Activated T-helper 1 cell treated with anti-CD3 and anti-CD28 coated beads, Interleukin-12 subunit alpha, Interleukin-12 subunit beta, Interleukin-2, Interleukin-4 antibody, amounts not matched to agents 30 ng/mL and 10 ng/mL and 1 ng/mL, durations not matched to agents 14 hours and 24 hours and 36 hours (primary cell): ENCODE data around the gene ADGRE1. TPM values are rescaled to one million over a fixed set of nuclear protein-coding genes. Genes with fewer than 3 reads are reported as not detected.

Source experiments
- DNase-seq: peaks from one replicate; pipeline ENCODE4 v3.0.0; 2021; ENCODE audit warnings: low spot score
- H3K27ac Mint-ChIP-seq: one replicate; pipeline ENCODE4 v1.8.0; 2021; ENCODE audit warnings: mild to moderate bottlenecking, mixed read lengths
- H3K27me3 Mint-ChIP-seq: one replicate; pipeline ENCODE4 v1.8.0; 2022; ENCODE audit warnings: mild to moderate bottlenecking, moderate library complexity, mixed read lengths; ENCODE audit not compliant: insufficient read depth
- H3K36me3 Mint-ChIP-seq: one replicate; pipeline ENCODE4 v1.8.0; 2021; ENCODE audit warnings: low read depth, mixed read lengths
- H3K4me1 Mint-ChIP-seq: one replicate; pipeline ENCODE4 v1.8.0; 2021; ENCODE audit warnings: low read depth, mixed read lengths
- H3K4me3 Mint-ChIP-seq: one replicate; pipeline ENCODE4 v1.8.0; 2021; ENCODE audit warnings: mild to moderate bottlenecking, moderate library complexity, mixed read lengths
- H3K9me3 Mint-ChIP-seq: one replicate; pipeline ENCODE4 v1.8.0; 2021; ENCODE audit warnings: mixed read lengths
- intact Hi-C: fragments of 100-400 bp; cut with micrococcal nuclease; formaldehyde crosslinking; loops from one replicate; pipeline ENCODE4 v1.15.1; 2024
- total RNA-seq: library from RNA; stranded (reverse); gene quantifications from 2 replicates; pipeline ENCODE4 v1.2.3, GENCODE V29; 2022

Gene ADGRE1
- total RNA-seq, 1 donor from 2014 or later = 4.6 TPM

- peaks cover 61% of the 10 kb centered on the region for H3K4me1 Mint-ChIP-seq
- H3K27me3 Mint-ChIP-seq = no peaks in the 10 kb centered on the region
- peak overlapping the region; percentile 91 for H3K27ac Mint-ChIP-seq
- DNase-seq = peak; percentile 38
- H3K9me3 Mint-ChIP-seq = peaks cover 57% of the 10 kb centered on the region
- intact Hi-C loops = loop anchor here (1.0 kb wide), 1 partner anchor 35 kb away; no protein-coding TSS in a partner anchor
- peak overlapping the region; percentile 45 for H3K4me3 Mint-ChIP-seq
- H3K36me3 Mint-ChIP-seq = peaks cover 25% of the 10 kb centered on the region
Measured at GRCh38 chr19:6890938-6891337, 3.6 kb downstream of the ADGRE1 start.

DNA sequence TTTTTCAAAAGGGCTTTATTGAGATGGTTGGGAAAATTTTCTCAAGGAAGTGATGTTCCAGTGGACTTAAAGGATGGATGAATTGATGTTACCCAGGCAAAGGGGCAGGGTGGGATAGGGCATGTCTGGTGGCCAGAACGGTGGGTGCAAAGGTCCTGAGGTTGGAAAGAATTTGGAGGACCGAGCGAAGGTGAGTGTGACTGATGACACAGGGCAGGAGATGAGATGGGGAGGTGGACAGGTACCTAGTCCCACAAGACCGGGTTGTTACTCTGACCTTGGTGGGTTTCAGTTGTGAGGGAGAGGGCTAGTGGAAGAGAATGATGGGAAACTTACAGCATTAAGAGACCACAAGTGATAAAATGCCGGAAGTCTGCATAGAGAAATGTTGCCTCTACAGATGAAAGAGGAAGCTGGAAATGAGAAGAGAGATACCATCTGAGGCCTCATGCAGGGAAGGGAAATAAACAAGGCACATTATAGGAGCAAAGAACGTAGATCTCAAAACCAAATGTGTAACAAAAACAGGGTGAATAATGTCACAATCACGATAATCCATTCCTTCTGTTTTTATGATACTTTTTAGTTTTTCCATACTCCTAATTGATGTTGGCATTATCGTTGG is 4.5 kb downstream of the ADGRE1 start:
- H3K27me3 Mint-ChIP-seq = no peaks in the 10 kb centered on the region
- DNase-seq = no peak
- H3K4me1 Mint-ChIP-seq = peaks cover 55% of the 10 kb centered on the region
- peaks cover 28% of the 10 kb centered on the region for H3K36me3 Mint-ChIP-seq
- peak overlapping the region; percentile 6 for H3K4me3 Mint-ChIP-seq
- H3K27ac Mint-ChIP-seq = peak overlapping the region; percentile 91
- peaks cover 60% of the 10 kb centered on the region for H3K9me3 Mint-ChIP-seq
- intact Hi-C loops = no loop called here

- no peak overlapping the region for H3K27ac Mint-ChIP-seq
- peaks cover 53% of the 10 kb centered on the region for H3K9me3 Mint-ChIP-seq
- H3K27me3 Mint-ChIP-seq = no peaks in the 10 kb centered on the region
- H3K4me1 Mint-ChIP-seq = peaks cover 33% of the 10 kb centered on the region
- no peak for DNase-seq
- intact Hi-C loops = no loop called here
- no peak overlapping the region for H3K4me3 Mint-ChIP-seq
- H3K36me3 Mint-ChIP-seq = peaks cover 31% of the 10 kb centered on the region
Measured at GRCh38 chr19:6894313-6894712, 6.9 kb downstream of the ADGRE1 start.

DNA sequence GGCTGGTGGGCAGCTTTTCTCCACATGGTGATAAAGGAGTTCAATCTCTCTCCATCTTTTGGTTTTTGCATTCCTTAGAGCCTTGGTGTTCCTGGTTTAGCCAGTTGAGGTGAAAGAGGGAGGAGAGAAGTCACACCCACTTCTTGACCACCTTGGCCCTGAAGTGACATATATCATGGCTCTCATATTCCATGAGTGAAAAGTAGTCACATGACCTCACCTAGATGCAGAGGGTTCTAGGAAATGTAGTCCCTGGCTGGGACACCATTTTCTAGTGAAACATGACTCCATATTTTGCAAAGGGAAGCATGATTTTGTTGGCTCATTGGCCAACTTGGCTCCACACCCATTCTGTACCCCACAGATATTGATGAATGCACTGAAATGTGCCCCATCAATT is 16.1 kb downstream of the ADGRE1 start:
- no peak overlapping the region for H3K27ac Mint-ChIP-seq
- DNase-seq = no peak
- H3K4me3 Mint-ChIP-seq = no peak overlapping the region
- peaks cover 2% of the 10 kb centered on the region for H3K27me3 Mint-ChIP-seq
- peaks cover 44% of the 10 kb centered on the region for H3K9me3 Mint-ChIP-seq
- no peaks in the 10 kb centered on the region for H3K4me1 Mint-ChIP-seq
- intact Hi-C loops = no loop called here
- H3K36me3 Mint-ChIP-seq = peaks cover 13% of the 10 kb centered on the region

- Mint-ChIP-seq H3K36me3 (peaks cover 9% of the 10 kb centered on the region), H3K4me1 (no peaks in the 10 kb centered on the region), H3K4me3 (no peak overlapping the region), H3K27ac (no peak overlapping the region), H3K27me3 (peaks cover 2% of the 10 kb centered on the region), H3K9me3 (peaks cover 27% of the 10 kb centered on the region)
- intact Hi-C loops = no loop called here
- no peak for DNase-seq
Measured at GRCh38 chr19:6906559-6907060, 19.2 kb downstream of the ADGRE1 start.

DNA sequence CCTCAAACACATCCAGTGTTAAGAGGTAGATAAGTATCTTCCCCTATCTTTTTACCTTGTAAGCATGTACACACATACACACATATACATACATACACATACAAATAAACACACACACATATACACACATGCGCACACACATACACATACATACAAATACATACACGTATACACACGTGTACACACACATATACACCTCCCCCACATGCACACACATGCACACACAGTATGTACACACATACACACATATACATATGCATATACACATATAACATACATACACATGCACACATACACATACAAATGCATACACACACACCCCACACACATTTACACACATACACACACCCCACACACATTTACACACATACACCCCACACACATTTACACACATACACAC is 24.1 kb downstream of the ADGRE1 start:
- DNase-seq = no peak
- Mint-ChIP-seq H3K4me1 (no peaks in the 10 kb centered on the region), H3K9me3 (peaks cover 31% of the 10 kb centered on the region), H3K27me3 (no peaks in the 10 kb centered on the region), H3K4me3 (no peak overlapping the region), H3K36me3 (peaks cover 16% of the 10 kb centered on the region), H3K27ac (no peak overlapping the region)
- intact Hi-C loops = no loop called here

DNA sequence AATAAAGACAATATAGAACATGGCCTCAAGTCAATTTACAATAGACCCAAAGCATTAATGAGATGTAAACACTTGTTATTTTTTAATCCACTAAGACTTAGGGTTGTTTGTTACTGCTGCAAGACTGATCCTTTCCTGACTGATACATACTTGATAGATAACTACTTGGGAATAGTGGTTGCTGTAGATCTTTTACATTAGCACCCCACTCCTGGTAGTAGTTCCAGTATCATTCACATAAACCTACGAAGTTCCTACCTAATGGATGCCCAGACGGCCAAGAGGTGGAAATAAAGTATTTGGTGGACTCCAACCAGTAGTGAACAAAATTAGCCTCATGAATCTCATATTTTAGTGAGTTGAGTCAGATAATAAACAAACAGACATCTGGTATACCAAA is 26.9 kb downstream of the ADGRE1 start:
- peaks cover 22% of the 10 kb centered on the region for H3K9me3 Mint-ChIP-seq
- intact Hi-C loops = no loop called here
- H3K27me3 Mint-ChIP-seq = no peaks in the 10 kb centered on the region
- no peak overlapping the region for H3K27ac Mint-ChIP-seq
- no peak for DNase-seq
- peaks cover 14% of the 10 kb centered on the region for H3K36me3 Mint-ChIP-seq
- no peak overlapping the region for H3K4me3 Mint-ChIP-seq
- H3K4me1 Mint-ChIP-seq = no peaks in the 10 kb centered on the region

DNA sequence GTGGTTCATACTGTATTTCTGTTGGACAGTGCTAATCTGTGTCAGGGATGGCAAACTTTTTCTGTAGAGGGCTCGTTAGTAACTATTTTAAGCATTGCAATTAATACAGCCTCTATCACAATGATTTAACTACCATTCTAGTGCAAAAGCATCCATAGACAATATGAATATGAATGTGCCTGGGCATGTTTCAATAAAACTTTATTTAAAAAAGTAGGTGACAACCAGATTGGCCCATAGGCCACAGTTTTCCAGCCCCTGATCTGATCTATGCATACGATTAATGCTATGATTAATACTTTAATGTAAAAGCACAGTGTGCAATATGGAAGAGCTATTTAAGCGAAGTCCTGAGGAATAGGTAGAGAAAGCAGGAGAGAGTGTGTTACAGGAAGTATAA is 29.6 kb downstream of the ADGRE1 start:
- no peak for DNase-seq
- Mint-ChIP-seq H3K9me3 (peaks cover 19% of the 10 kb centered on the region), H3K27ac (no peak overlapping the region), H3K27me3 (no peaks in the 10 kb centered on the region), H3K4me3 (no peak overlapping the region), H3K4me1 (no peaks in the 10 kb centered on the region), H3K36me3 (peaks cover 12% of the 10 kb centered on the region)
- intact Hi-C loops = no loop called here

- Mint-ChIP-seq H3K27me3 (no peaks in the 10 kb centered on the region), H3K4me3 (no peak overlapping the region), H3K4me1 (peaks cover 23% of the 10 kb centered on the region), H3K27ac (peak overlapping the region; percentile 79), H3K36me3 (peaks cover 19% of the 10 kb centered on the region), H3K9me3 (peaks cover 18% of the 10 kb centered on the region)
- intact Hi-C loops = no loop called here
- no peak for DNase-seq
Measured at GRCh38 chr19:6925386-6925785, 38.0 kb downstream of the ADGRE1 start.

GRCh38 chr19:6925801-6926751 is 38.7 kb downstream of the ADGRE1 start:
- peaks cover 21% of the 10 kb centered on the region for H3K36me3 Mint-ChIP-seq
- H3K4me3 Mint-ChIP-seq = peak overlapping the region; percentile 78
- peaks cover 23% of the 10 kb centered on the region for H3K4me1 Mint-ChIP-seq
- peaks cover 21% of the 10 kb centered on the region for H3K9me3 Mint-ChIP-seq
- peak; percentile 50 for DNase-seq
- H3K27ac Mint-ChIP-seq = peak overlapping the region; percentile 79
- peaks cover 2% of the 10 kb centered on the region for H3K27me3 Mint-ChIP-seq
- intact Hi-C loops = loop anchor here (1.0 kb wide), 1 partner anchor 36 kb away; no protein-coding TSS in a partner anchor

GRCh38 chr19:6930190-6930589 is 42.8 kb downstream of the ADGRE1 start:
- H3K36me3 Mint-ChIP-seq = peaks cover 20% of the 10 kb centered on the region
- H3K9me3 Mint-ChIP-seq = peaks cover 28% of the 10 kb centered on the region
- H3K27me3 Mint-ChIP-seq = peaks cover 2% of the 10 kb centered on the region
- peaks cover 17% of the 10 kb centered on the region for H3K4me1 Mint-ChIP-seq
- no peak for DNase-seq
- H3K4me3 Mint-ChIP-seq = no peak overlapping the region
- no peak overlapping the region for H3K27ac Mint-ChIP-seq
- intact Hi-C loops = no loop called here

DNA sequence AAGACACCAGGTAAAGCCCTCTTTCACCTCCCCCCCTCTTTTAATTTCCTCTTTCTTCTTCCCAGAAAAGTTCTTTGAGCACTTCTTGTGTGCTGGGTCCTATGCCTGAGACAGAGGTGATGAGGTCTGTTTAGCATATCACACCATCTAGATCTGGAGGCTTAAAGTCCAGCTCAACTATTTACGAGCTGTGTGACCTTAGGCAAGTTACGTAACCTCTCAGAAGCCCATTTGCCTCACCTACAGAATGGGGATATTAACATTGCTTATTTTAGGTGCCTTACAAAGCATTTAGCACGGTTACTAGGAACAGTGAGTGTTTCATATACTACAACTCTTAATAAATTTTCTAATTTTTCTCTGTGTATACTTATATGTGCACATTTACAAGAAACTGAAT is 47.7 kb downstream of the ADGRE1 start:
- intact Hi-C loops = no loop called here
- no peak overlapping the region for H3K27ac Mint-ChIP-seq

DNA sequence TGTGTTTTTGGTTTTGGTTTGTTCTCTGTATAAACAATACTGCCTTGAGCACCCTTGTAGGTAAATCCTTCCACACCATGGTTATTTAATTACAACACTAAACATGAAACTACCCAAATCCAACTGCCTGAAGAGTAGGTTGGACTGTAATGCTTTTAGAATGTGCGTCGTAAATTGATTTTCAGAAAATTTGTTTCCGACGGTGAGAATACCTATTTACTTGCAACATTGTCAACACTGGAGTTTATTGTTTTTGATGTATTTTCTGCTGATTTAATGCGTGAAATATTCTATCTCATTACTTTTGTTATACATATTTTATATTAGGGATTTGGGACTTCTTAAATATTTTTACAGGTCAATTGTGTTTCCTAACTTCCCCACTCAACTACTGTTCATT is 48.2 kb downstream of the ADGRE1 start:
- Mint-ChIP-seq H3K36me3 (peaks cover 17% of the 10 kb centered on the region), H3K9me3 (peaks cover 22% of the 10 kb centered on the region), H3K4me1 (no peaks in the 10 kb centered on the region), H3K27ac (no peak overlapping the region), H3K4me3 (no peak overlapping the region), H3K27me3 (peaks cover 2% of the 10 kb centered on the region)
- intact Hi-C loops = no loop called here
- no peak for DNase-seq

More for the DNA sequence above, 47.7 kb downstream of the ADGRE1 start:
- no peak overlapping the region for H3K4me3 Mint-ChIP-seq
- no peaks in the 10 kb centered on the region for H3K4me1 Mint-ChIP-seq
- H3K9me3 Mint-ChIP-seq = peaks cover 24% of the 10 kb centered on the region
- H3K27me3 Mint-ChIP-seq = peaks cover 2% of the 10 kb centered on the region
- no peak for DNase-seq
- peaks cover 16% of the 10 kb centered on the region for H3K36me3 Mint-ChIP-seq
